ENCODE data around the gene ITSN2. TPM values are rescaled to one million over a fixed set of nuclear protein-coding genes. Genes with fewer than 3 reads are reported as not detected.

Gene ITSN2
- total and polyA plus RNA-seq, 11 donors = 19.3 to 55.0 (median 37.4) TPM

- TF ChIP-seq POLR2A (IDR thresholded peaks at IDR 0.05) = no peak
- no peak for TF ChIP-seq CTCF (IDR thresholded peaks at IDR 0.05)
- no peaks in the 10 kb centered on the region for H3K27me3 ChIP-seq
- intact Hi-C loops (cut with DNase I) = no loop called here
- ATAC-seq (no peak), DNase-seq (no peak)
- peaks cover 0 to 29% (median 4%) of the 10 kb centered on the region in 9 donors for H3K36me3 ChIP-seq
- H3K4me1 ChIP-seq = no peaks in the 10 kb centered on the region
- H3K4me3 ChIP-seq = no peak overlapping the region
- no peak overlapping the region for H3K27ac ChIP-seq
- H3K9me3 ChIP-seq = peaks cover 0 to 7% (median 0%) of the 10 kb centered on the region in 12 donors
- WGBS, 4 donors = 82 to 93% (median 86%) methylated on average over 2 of the region's 2 CpGs
These were observed 196.7 kb downstream of the ITSN2 start for GRCh38 chr2:24163601-24164000.

- TF ChIP-seq CTCF (IDR thresholded peaks at IDR 0.05) = no peak
- TF ChIP-seq POLR2A (IDR thresholded peaks at IDR 0.05) = no peak
- DNase-seq (no peak), ATAC-seq (no peak)
- Histone ChIP-seq H3K9me3 (peaks cover 0 to 7% (median 0%) of the 10 kb centered on the region in 12 donors), H3K4me1 (no peaks in the 10 kb centered on the region), H3K27me3 (no peaks in the 10 kb centered on the region), H3K4me3 (no peak overlapping the region), H3K36me3 (peaks cover 0 to 33% (median 4%) of the 10 kb centered on the region in 9 donors), H3K27ac (no peak overlapping the region)
- intact Hi-C loops (cut with DNase I) = no loop called here
- WGBS, 4 donors = 44 to 68% (median 58%) methylated on average over 2 to 3 of the region's 3 CpGs
These were observed 197.2 kb downstream of the ITSN2 start for GRCh38 chr2:24163186-24163585.

GRCh38 chr2:24162494-24162893 lies 197.8 kb downstream of the ITSN2 start:
- WGBS, 4 donors = 97 to 100% (median 99%) methylated on average over 1 of the region's 1 CpG
- intact Hi-C loops (cut with DNase I) = no loop called here
- peaks cover 0 to 7% (median 0%) of the 10 kb centered on the region in 12 donors for H3K9me3 ChIP-seq

GRCh38 chr2:24160761-24161160 lies 199.6 kb downstream of the ITSN2 start:
- no peak for ATAC-seq
- TF ChIP-seq CTCF (IDR thresholded peaks at IDR 0.05) = no peak
- no peak for TF ChIP-seq POLR2A (IDR thresholded peaks at IDR 0.05)
- peaks cover 0 to 45% (median 4%) of the 10 kb centered on the region in 9 donors for H3K36me3 ChIP-seq
- H3K4me1 ChIP-seq = no peaks in the 10 kb centered on the region
- intact Hi-C loops (cut with DNase I) = no loop called here
- H3K9me3 ChIP-seq = peaks cover 0 to 7% (median 0%) of the 10 kb centered on the region in 12 donors
- H3K27me3 ChIP-seq = no peaks in the 10 kb centered on the region
- DNase-seq = no peak
- H3K27ac ChIP-seq = no peak overlapping the region
- H3K4me3 ChIP-seq = no peak overlapping the region

More at GRCh38 chr2:24162494-24162893, 197.8 kb downstream of the ITSN2 start:
- H3K4me1 ChIP-seq = no peaks in the 10 kb centered on the region
- H3K27me3 ChIP-seq = no peaks in the 10 kb centered on the region
- peaks cover 0 to 33% (median 4%) of the 10 kb centered on the region in 9 donors for H3K36me3 ChIP-seq
- no peak for TF ChIP-seq POLR2A (IDR thresholded peaks at IDR 0.05)
- TF ChIP-seq CTCF (IDR thresholded peaks at IDR 0.05) = no peak
- H3K27ac ChIP-seq = no peak overlapping the region
- H3K4me3 ChIP-seq = no peak overlapping the region
- ATAC-seq (no peak), DNase-seq (no peak)
